GM18520 (cell line): ENCODE measurements around the gene DOCK4.
"Not testable (repeated sequence)": the region's sequence is repeated elsewhere in the genome, so short reads cannot be mapped to it uniquely, and the experiment has no call there.

ENCODE experiments used
- ATAC-seq: cut with Tn5 transposase; IDR thresholded peaks from one replicate; pipeline ENCODE4 v1.9.1; 2021; ENCODE audit not compliant: unreplicated experiment

DOCK4 gene

DNA sequence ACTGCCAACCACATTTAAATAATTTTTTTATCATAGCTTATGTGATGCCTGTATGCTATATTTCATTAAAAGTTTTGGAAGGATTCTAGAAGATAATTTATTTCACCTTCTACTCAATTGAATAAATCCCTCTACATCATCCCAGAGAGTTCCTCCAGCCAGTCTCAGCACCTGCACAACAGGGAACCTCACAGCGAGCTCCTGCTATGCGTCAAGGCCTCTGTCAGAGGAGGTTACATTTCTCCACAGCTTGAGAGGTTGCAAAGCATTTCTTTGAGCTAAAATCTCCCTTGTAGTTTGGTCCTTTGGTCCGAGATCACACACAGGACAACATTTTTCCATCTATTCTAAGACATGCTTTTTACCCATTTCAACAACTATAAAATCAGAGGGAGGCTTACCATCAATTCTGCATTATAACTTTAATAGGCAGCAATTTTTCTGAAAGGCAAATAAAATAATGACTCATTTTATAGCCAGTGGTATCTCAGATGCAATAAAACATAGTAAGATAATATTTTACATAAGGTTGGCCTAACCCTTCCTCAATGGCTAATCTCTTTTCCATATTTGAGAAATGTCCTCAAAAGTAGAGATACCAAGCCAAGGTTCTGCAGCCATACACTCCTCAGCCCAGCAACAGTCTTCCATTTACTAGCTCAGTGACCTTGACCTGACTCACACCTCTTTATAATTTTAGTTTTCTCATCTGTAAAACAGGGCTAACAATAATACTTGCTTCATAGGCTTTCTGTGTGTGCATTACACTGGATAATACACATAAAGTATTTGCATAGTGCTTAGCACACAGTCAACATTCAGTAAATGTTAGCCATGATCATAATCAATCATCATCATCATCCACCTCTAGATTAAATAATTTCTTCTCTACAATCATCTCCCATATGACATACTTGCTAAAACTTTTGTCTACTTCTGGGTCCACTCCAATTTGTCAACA lies 68.8 kb downstream of the DOCK4 start:
- ATAC-seq: no peak

GRCh38 chr7:112136271-112137008 lies 69.8 kb downstream of the DOCK4 start:
- no peak for ATAC-seq

- no peak for ATAC-seq
These were observed 70.4 kb downstream of the DOCK4 start for GRCh38 chr7:112135815-112136214.

DNA sequence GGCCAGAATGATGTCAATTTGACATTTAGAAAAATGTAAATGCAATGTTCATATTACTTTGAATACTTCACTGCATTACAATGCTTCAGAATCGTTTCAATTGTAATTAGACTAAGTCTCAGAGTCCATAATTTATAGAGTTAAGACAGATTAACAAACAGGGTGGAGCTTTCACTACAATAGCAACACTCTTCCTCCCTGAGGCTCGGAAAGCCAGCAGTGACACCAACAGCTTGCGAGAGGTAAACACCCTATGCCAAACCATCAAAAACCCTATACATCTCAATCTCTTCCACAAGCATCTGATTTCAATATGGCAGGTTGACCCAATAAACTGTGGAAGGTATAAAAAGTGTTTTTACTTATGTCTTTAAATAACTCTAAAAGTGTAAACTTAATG lies 72.2 kb downstream of the DOCK4 start:
- ATAC-seq: no peak

DNA sequence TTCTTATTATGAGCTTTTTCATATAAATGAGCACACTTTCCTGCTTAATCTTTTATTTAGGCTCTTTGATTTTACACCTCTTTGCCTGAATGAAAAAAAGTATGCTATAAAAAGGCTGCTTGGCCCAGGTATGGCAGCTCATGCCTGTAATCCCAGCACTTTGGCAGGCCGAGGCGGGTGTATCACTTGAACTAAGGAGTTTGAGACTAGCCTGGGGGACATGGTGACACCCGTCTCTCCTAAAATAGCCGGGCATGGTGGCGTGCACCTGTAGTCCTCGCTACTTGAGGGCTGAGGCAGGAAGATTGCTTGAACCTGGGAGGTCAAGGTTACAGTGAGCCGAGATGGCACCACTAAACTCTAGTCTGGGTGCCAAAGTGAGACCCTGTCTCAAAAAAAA lies 72.9 kb downstream of the DOCK4 start:
- ATAC-seq: no peak

GRCh38 chr7:112132051-112132694 lies 74.0 kb downstream of the DOCK4 start:
- ATAC-seq: no peak

DNA sequence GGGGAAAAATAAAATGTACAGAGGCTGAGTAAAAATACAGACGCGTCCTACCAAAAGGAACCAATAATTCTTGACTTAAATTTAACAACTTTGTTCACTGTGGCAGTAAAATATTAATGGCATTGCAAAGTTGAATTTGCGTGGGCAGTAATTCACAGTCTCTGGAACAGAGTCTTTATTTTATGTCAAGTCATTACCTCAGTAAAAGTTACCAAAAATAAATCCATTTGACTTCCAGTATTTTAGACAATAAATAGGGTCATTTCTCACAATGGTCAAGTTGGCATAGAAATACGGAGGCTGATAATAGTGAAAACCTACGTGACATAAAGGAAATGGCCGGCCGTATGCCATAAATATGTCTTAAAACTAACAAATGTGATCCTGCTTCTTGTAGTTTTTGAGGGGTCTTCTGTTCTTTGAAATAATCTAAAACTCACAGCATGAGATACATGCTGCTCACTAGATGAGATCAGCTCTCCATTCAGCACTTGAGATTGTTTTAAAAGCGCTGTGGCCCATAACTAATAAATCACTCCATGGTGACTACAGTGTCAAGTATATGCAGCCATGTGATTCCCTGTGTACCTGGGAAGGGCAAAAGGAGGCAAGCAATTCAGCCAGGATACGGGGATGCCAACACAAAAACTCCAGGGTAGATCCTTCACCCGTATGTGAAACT lies 75.3 kb downstream of the DOCK4 start:
- ATAC-seq: no peak

- ATAC-seq: no peak
These were observed 76.4 kb downstream of the DOCK4 start for GRCh38 chr7:112129655-112130323.

DNA sequence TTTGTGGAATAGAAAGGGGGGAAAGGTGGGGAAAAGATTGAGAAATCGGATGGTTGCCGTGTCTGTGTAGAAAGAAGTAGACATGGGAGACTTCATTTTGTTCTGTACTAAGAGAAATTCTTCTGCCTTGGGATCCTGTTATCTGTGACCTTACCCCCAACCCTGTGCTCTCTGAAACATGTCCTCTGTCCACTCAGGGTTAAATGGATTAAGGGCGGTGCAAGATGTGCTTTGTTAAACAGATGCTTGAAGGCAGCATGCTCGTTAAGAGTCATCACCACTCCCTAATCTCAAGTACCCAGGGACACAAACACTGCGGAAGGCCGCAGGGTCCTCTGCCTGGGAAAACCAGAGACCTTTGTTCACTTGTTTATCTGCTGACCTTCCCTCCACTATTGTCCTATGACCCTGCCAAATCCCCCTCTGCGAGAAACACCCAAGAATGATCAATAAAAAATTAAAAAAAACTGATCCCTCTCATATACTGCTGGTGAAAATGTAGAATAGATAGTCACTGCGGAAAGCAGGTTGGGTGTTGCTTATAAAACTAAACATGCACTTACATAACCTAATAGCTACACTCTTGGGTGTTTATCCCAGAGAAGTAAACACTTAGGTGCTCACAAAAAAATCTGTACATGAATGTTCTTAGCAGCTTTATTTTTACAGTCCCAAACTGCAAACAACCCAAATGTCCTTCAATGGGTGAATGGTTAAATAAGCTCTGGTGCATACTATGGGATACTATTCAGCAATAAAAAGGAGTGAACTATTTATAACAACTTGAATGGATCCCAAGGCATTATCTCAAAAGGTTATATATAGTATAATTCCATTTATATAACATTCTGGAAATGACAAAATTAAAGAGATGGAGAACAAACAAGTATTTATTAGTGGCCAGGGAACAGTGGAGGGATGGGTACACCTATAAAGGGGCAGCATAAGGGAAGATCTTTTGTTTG lies 77.5 kb downstream of the DOCK4 start:
- ATAC-seq: not testable (repeated sequence)

- not testable (repeated sequence) for ATAC-seq
These were observed 78.2 kb downstream of the DOCK4 start for GRCh38 chr7:112128041-112128440.

GRCh38 chr7:112125250-112125649 lies 80.9 kb downstream of the DOCK4 start:
- no peak for ATAC-seq

DNA sequence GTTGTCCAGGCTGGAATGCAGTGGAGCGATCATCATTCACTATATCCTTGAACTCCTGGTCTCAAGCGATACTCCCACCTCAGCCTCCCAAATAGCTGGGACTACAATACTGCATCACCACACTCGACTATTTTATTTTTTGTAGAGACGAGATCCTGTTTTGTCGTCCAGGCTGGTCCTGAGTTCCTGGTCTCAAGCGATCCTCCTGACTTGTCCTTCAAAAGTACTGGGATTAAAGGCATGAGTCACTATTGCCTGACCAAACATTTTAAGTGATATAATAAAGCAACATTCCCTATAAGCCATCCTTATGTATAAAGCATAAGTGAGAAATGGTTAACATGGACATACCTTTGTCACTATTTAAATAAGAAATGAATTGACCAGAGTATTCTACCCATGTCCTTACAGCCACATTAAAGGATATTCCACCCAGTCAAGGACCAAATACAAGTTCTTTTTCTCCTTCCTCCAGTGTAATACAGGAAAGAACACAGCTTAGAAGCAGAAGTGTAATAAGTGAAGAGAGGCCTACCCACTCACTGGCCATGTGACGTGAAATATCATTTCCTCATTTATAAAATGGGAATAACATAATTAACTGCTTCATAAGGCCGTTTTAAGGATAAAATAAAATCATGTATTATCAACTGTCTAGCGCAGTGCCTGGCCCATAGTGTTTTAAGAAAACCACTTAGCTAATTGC lies 82.0 kb downstream of the DOCK4 start:
- no peak for ATAC-seq

DNA sequence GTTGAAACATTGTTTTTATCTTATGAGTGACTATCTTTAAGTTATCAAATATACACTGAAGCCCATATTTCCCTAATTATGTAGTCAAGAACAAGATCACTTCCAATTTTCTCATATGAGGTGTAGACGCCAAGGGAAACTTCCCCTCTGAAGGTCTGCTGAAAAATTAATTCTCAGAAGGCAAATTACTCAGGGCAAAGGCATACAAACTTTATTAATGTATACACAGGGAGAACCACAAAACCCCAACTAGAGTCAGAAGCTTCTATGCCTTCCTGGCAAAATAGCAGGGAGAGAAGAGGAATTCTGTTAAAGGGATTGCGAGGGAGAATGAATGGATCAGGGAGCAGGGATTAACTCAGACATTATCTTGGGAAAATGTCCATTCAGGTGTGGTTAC lies 83.4 kb downstream of the DOCK4 start:
- ATAC-seq: no peak

- ATAC-seq: no peak
These were observed 84.1 kb downstream of the DOCK4 start for GRCh38 chr7:112122144-112122543.

DNA sequence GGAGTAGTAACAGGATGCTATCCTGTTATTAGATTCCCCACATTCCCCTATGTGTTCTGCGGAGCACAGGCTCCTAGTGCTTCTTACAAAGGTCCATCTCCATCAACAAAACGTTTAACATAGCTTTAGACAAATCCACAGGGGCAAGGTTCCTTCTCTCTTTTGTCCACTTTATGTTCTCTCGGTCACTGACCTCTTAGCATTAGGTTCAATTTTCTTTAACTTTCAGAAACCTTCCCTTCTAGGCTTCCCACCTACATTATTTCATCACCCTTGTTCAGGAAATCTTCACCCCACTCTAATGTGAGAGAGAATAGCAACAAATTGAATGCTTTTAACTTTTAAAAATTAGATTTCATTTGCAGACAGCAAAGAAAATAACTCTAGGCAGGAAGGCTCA lies 84.9 kb downstream of the DOCK4 start:
- ATAC-seq: no peak

GRCh38 chr7:112120696-112121217 lies 85.4 kb downstream of the DOCK4 start:
- ATAC-seq: peak; percentile 84

- ATAC-seq: no peak
These were observed 87.3 kb downstream of the DOCK4 start for GRCh38 chr7:112118581-112119566.
